GM18520 (cell line): ENCODE data around the gene PHLDB2.

Experiments
- ATAC-seq: cut with Tn5 transposase; IDR thresholded peaks from one replicate; pipeline ENCODE4 v1.9.1; 2021; ENCODE audit not compliant: unreplicated experiment

Gene PHLDB2

DNA sequence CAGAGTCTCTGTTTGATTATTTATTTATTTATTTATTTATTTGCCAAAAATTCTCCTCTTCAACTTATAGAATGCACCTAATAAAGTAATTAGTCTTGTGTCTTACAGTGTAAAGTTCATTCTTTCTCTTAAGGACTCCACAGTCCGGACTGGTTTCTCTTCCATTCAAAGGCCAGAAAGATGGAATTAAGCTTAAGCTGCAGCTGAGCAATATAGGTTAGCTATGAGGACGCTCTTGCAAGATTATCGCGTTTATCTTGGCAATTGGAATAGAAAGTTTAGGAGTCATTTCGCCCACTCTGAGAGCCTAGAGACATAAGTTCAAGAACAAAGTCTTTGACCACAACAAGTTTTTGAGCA, 154.7 kb downstream of the PHLDB2 start:
- ATAC-seq: no peak

DNA sequence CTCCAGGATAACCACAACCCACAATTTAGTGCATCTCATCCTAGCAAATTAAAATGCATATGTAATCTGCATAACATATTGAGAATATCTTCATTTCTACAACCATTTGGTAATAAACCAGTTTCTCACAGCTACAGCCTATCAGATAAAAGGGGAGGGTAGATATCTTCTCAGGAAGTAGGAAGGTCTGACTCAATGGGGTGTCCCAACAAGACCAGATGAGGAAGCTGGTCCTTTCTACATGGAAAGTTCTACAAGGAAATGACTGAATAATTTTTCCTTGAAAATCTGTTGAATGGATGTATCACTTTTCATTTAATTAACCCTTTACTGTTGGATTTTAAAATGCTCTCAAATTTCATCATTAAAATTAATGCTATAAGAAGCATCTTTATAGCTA, 158.0 kb downstream of the PHLDB2 start:
- ATAC-seq: no peak

DNA sequence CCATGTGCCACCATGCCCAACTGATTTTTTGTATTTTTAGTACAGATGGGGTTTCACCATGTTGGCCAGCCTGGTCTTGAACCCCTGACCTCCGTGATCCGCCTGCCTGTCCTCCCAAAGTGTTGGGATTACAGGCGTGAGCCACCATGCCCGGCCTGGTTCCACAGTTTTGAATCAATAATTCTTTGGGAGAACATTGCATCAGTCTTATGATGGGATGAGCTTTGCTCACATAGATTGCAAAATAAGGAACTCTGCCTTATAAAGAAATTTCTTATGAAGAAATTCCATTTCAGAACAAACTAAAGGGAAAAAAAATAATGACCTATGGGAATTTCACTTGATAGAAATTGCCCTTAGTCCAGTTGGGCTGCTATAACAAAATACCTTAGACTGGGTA, 159.6 kb downstream of the PHLDB2 start:
- no peak for ATAC-seq

DNA sequence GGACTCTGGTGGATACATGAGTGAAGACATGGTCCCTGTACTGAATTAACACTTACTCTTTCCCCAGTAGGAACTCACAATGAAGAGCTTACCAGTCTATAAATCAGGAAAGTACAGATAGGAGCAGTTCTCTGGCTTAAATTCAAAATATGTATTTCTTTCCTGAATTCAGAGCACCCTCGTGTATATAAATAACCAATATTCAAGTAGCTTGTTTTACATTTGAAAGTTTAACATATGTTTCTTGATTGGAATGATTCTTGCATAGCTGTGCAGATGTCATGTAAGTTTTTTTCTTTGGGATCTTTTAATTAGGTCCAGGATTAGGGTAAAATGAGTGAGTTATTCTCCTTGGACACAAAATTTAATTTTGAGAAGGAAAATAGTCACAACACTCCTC, 160.7 kb downstream of the PHLDB2 start:
- no peak for ATAC-seq

DNA sequence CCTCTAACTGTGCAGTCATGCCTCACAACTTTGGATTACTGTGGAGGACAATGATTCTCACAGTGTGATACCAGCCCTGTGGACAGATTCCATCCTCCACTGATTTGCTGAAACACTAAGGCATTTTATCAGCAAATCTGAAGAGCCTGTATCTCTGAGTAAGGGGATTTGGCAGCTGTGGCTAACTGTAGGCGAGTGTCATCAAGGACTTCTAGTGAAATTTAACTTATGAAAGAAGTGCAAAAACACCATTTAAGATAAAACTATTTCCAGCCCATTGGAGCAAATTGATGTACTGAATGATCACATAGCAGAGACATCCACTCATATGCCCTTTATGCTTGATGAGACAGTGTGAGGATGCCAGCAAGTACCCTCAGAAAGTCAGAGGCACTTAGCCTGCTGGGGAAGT, 161.6 kb downstream of the PHLDB2 start:
- ATAC-seq: no peak
